Neuronal stem cell (in vitro differentiated cells): ENCODE data around the gene TRIM39.

Source experiments
- DNase-seq: peaks from one replicate; pipeline ENCODE4 v3.0.0-alpha.2; 2013; ENCODE audit warnings: low spot score
- H2AFZ ChIP-seq: one replicate; pipeline ENCODE4 v1.6.1; 2013; ENCODE audit warnings: mild to moderate bottlenecking, low read length, inconsistent platforms
- H2AK5ac ChIP-seq: 2 replicates; pipeline ENCODE4 v1.6.1; 2013; ENCODE audit warnings: low read depth, mild to moderate bottlenecking, inconsistent platforms, low read length, moderate library complexity, mixed read lengths
- H2BK120ac ChIP-seq: 2 replicates; pipeline ENCODE4 v1.6.1; 2013; ENCODE audit warnings: low read depth, mild to moderate bottlenecking, inconsistent platforms, low read length, moderate library complexity, mixed read lengths
- H2BK12ac ChIP-seq: one replicate; pipeline ENCODE4 v1.6.1; 2013; ENCODE audit warnings: low read length, inconsistent platforms
- H2BK15ac ChIP-seq: 2 replicates; pipeline ENCODE4 v1.6.1; 2013; ENCODE audit warnings: mild to moderate bottlenecking, low read length, inconsistent platforms, mixed read lengths
- H2BK5ac ChIP-seq: one replicate; pipeline ENCODE4 v1.6.1; 2013; ENCODE audit warnings: inconsistent platforms, mild to moderate bottlenecking, low read length, moderate library complexity
- H3K14ac ChIP-seq: one replicate; pipeline ENCODE4 v1.6.1; 2013; ENCODE audit warnings: low read length, inconsistent platforms
- H3K18ac ChIP-seq: 2 replicates; pipeline ENCODE4 v1.6.1; 2013; ENCODE audit warnings: low read length, inconsistent platforms
- H3K23ac ChIP-seq: 2 replicates; pipeline ENCODE4 v1.6.1; 2013; ENCODE audit warnings: low read depth, mild to moderate bottlenecking, mixed read lengths, low read length, inconsistent platforms; ENCODE audit not compliant: poor library complexity
- H3K27ac ChIP-seq: replicated peaks from 3 replicates; pipeline ENCODE4 v1.5.1; 2013; ENCODE audit warnings: low read length, inconsistent platforms
- H3K27me3 ChIP-seq, 3 experiments: 2 replicates each; pipeline ENCODE4 v1.6.1; 2013; ENCODE audit warnings: low read length in 3 of 3, mild to moderate bottlenecking in 2 of 3, inconsistent platforms in 1 of 3, low read depth in 1 of 3, mixed read lengths in 1 of 3, moderate library complexity in 1 of 3; ENCODE audit not compliant: control insufficient read depth in 3 of 3, insufficient read depth in 3 of 3
- H3K36me3 ChIP-seq, 2 donors: replicated peaks in 1 of 2; 2 replicates each; pipeline ENCODE4 v1.6.1; 2013; ENCODE audit warnings: low read length in 2 of 2; ENCODE audit not compliant: control insufficient read depth in 2 of 2, insufficient read depth in 2 of 2
- H3K4ac ChIP-seq: 2 replicates; pipeline ENCODE4 v1.6.1; 2013; ENCODE audit warnings: inconsistent platforms, mild to moderate bottlenecking, low read length, moderate library complexity
- H3K4me1 ChIP-seq, 2 donors: 1 replicate in 1 of 2; 2 replicates in 1 of 2; pipeline ENCODE4 v1.6.1; 2013; ENCODE audit warnings: low read length in 2 of 2, low read depth in 1 of 2; ENCODE audit not compliant: control insufficient read depth in 2 of 2, insufficient read depth in 1 of 2
- H3K4me2 ChIP-seq: one replicate; pipeline ENCODE4 v1.6.1; 2013; ENCODE audit warnings: mild to moderate bottlenecking, low read length, inconsistent platforms; ENCODE audit not compliant: insufficient read depth, poor library complexity, severe bottlenecking
- H3K4me3 ChIP-seq, 2 donors: 2 replicates each; pipeline ENCODE4 v1.5.1; 2013; ENCODE audit warnings: low read length in 2 of 2, mild to moderate bottlenecking in 2 of 2, inconsistent platforms in 1 of 2, moderate library complexity in 1 of 2
- H3K79me1 ChIP-seq: one replicate; pipeline ENCODE4 v1.6.1; 2013; ENCODE audit warnings: low read depth, mild to moderate bottlenecking, inconsistent platforms, low read length, moderate library complexity
- H3K9ac ChIP-seq: one replicate; pipeline ENCODE4 v1.6.1; 2013; ENCODE audit warnings: mild to moderate bottlenecking, low read depth, low read length, inconsistent platforms; ENCODE audit not compliant: poor library complexity
- H3K9me3 ChIP-seq, 2 donors: replicated peaks in 1 of 2; 2 replicates each; pipeline versions ENCODE3 to v1.6.1; 2013; ENCODE audit warnings: low read length in 2 of 2, mild to moderate bottlenecking in 2 of 2, inconsistent platforms in 1 of 2, low read depth in 1 of 2, mixed read lengths in 1 of 2, moderate library complexity in 1 of 2; ENCODE audit not compliant: control insufficient read depth in 2 of 2, insufficient read depth in 1 of 2
- H4K8ac ChIP-seq: one replicate; pipeline ENCODE4 v1.6.1; 2013; ENCODE audit warnings: low read depth, mild to moderate bottlenecking, inconsistent platforms, low read length, moderate library complexity
- H4K91ac ChIP-seq: one replicate; pipeline ENCODE4 v1.6.1; 2013; ENCODE audit warnings: low read length, low read depth, mild to moderate bottlenecking, inconsistent platforms; ENCODE audit not compliant: poor library complexity
- WGBS, 2 donors: extraction: QIAGEN DNeasy Blood & Tissue Kit; methylation state at CpG; one replicate each; pipeline ENCODE4 v1.1.7; 2013; ENCODE audit warnings: missing lambda C conversion rate in 2 of 2, mixed read lengths in 1 of 2; ENCODE audit not compliant: insufficient read length in 2 of 2, insufficient replicate concordance in 1 of 2; ENCODE audit errors: extremely low coverage in 2 of 2; 5-methylcytosine and 5-hydroxymethylcytosine counted together

Gene TRIM39

DNA sequence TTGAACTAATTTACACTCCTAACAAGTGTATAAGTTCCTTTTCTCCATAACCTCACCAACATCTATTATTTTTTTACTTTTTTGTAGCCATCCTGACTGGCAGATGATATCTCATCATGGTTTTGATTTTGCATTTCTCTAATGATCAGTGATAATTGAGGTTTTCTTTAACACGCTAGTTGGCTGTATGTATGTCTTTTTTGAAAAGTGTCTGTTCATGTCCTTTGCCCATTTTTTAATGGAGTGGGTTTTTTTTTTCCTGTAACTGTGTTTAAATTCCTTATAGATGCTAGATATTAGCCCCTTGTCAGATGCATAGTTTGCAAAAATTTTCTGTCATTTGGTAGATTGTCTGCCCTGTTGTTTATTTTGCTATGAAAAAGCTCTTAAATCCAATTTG is 39.6 kb upstream of the TRIM39 start:
- Histone ChIP-seq H4K91ac (no peak overlapping the region), H2BK15ac (no peak overlapping the region), H2AK5ac (no peak overlapping the region), H3K14ac (no peak overlapping the region), H2BK12ac (no peak overlapping the region), H2BK120ac (no peak overlapping the region), H3K79me1 (no peaks in the 10 kb centered on the region), H3K27me3 (no peaks in the 10 kb centered on the region), H3K4ac (no peak overlapping the region), H3K9me3 (peaks cover 43 to 78% of the 10 kb centered on the region in 2 donors), H3K36me3 (peaks cover 22 to 41% of the 10 kb centered on the region in 2 donors), H3K18ac (no peak overlapping the region), H3K27ac (no peak overlapping the region), H3K9ac (no peak overlapping the region), H2AFZ (no peak overlapping the region), H2BK5ac (no peak overlapping the region), H3K4me1 (no peaks in the 10 kb centered on the region), H4K8ac (no peak overlapping the region), H3K4me3 (no peak overlapping the region), H3K23ac (no peak overlapping the region), H3K4me2 (no peak overlapping the region)
- no peak for DNase-seq
- WGBS, 2 donors = no CpG with 5 or more reads among the region's 1 CpG

- H2BK120ac ChIP-seq = no peak overlapping the region
- no peak overlapping the region for H3K4me2 ChIP-seq
- H3K79me1 ChIP-seq = no peaks in the 10 kb centered on the region
- no peak overlapping the region for H2BK15ac ChIP-seq
- no peak overlapping the region for H2AFZ ChIP-seq
- no peak for DNase-seq
- no peak overlapping the region for H3K27ac ChIP-seq
- no peak overlapping the region for H4K91ac ChIP-seq
- peaks cover 31 to 64% of the 10 kb centered on the region in 2 donors for H3K36me3 ChIP-seq
- no peaks in the 10 kb centered on the region for H3K4me1 ChIP-seq
- H3K14ac ChIP-seq = no peak overlapping the region
- H3K4me3 ChIP-seq = no peak overlapping the region
- WGBS, 2 donors = no CpG with 5 or more reads among the region's 2 CpGs
- no peak overlapping the region for H2AK5ac ChIP-seq
- H2BK12ac ChIP-seq = no peak overlapping the region
- H3K9me3 ChIP-seq = peaks cover 13 to 21% of the 10 kb centered on the region in 2 donors
- H2BK5ac ChIP-seq = no peak overlapping the region
- no peak overlapping the region for H3K9ac ChIP-seq
- no peaks in the 10 kb centered on the region for H3K27me3 ChIP-seq
- no peak overlapping the region for H3K4ac ChIP-seq
- H3K23ac ChIP-seq = no peak overlapping the region
- H3K18ac ChIP-seq = no peak overlapping the region
- no peak overlapping the region for H4K8ac ChIP-seq
Measured at GRCh38 chr6:30295837-30296236, 30.9 kb upstream of the TRIM39 start.

- H2BK15ac ChIP-seq = no peak overlapping the region
- H3K4me1 ChIP-seq = no peaks in the 10 kb centered on the region
- H3K79me1 ChIP-seq = peaks cover 9% of the 10 kb centered on the region
- no peak overlapping the region for H3K4ac ChIP-seq
- H3K27ac ChIP-seq = no peak overlapping the region
- H2AFZ ChIP-seq = no peak overlapping the region
- no peak for DNase-seq
- peaks cover 26 to 77% of the 10 kb centered on the region in 2 donors for H3K36me3 ChIP-seq
- no CpG with 5 or more reads among the region's 2 CpGs for WGBS, 2 donors
- no peak overlapping the region for H3K18ac ChIP-seq
- no peak overlapping the region for H3K4me3 ChIP-seq
- H2AK5ac ChIP-seq = no peak overlapping the region
- H2BK120ac ChIP-seq = no peak overlapping the region
- H4K8ac ChIP-seq = no peak overlapping the region
- H4K91ac ChIP-seq = no peak overlapping the region
- H3K27me3 ChIP-seq = no peaks in the 10 kb centered on the region
- H3K14ac ChIP-seq = no peak overlapping the region
- H3K4me2 ChIP-seq = no peak overlapping the region
- H2BK5ac ChIP-seq = no peak overlapping the region
- no peak overlapping the region for H3K23ac ChIP-seq
- H3K9me3 ChIP-seq = peaks cover 30 to 32% of the 10 kb centered on the region in 2 donors
- no peak overlapping the region for H2BK12ac ChIP-seq
- H3K9ac ChIP-seq = no peak overlapping the region
Measured at GRCh38 chr6:30304002-30304401, 22.7 kb upstream of the TRIM39 start.

DNA sequence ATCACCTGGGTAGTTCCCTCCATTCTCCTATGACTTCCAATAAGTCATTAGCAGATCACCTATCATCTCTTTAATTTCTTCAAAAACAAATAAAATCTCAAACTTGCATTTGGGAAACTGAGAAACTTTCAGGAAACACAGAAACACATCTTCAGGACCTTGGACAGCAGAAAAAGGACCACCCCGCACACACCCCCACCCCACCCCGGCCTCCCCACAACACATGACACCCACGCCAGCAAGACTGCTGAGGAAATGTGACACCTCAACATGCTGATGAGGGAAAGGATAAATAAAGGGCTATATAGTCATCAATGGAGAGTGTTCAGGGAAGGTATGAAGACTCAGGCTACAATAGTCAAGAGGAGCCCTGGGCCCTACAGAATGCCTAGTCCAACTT is 15.6 kb upstream of the TRIM39 start:
- H4K8ac ChIP-seq = no peak overlapping the region
- WGBS, 2 donors = no CpG with 5 or more reads among the region's 3 CpGs
- no peak overlapping the region for H3K4me3 ChIP-seq
- no peak overlapping the region for H2BK120ac ChIP-seq
- H2BK12ac ChIP-seq = no peak overlapping the region
- H2BK5ac ChIP-seq = no peak overlapping the region
- no peak overlapping the region for H3K18ac ChIP-seq
- H3K9ac ChIP-seq = no peak overlapping the region
- no peak overlapping the region for H3K23ac ChIP-seq
- H2AK5ac ChIP-seq = no peak overlapping the region
- no peak overlapping the region for H3K4me2 ChIP-seq
- H3K27me3 ChIP-seq = no peaks in the 10 kb centered on the region
- H3K27ac ChIP-seq = no peak overlapping the region
- H2AFZ ChIP-seq = no peak overlapping the region
- no peak overlapping the region for H3K4ac ChIP-seq
- peaks cover 14 to 94% of the 10 kb centered on the region in 2 donors for H3K36me3 ChIP-seq
- no peak for DNase-seq
- H3K9me3 ChIP-seq = peaks cover 0 to 5% of the 10 kb centered on the region in 2 donors
- H3K79me1 ChIP-seq = peaks cover 4% of the 10 kb centered on the region
- H4K91ac ChIP-seq = no peak overlapping the region
- H2BK15ac ChIP-seq = no peak overlapping the region
- H3K4me1 ChIP-seq = no peaks in the 10 kb centered on the region
- H3K14ac ChIP-seq = no peak overlapping the region
